HFFc6 (cell line): ENCODE measurements around the gene UBE2QL1. TPM values are rescaled to one million over a fixed set of nuclear protein-coding genes. Genes with fewer than 3 reads are reported as not detected.

Experiments
- DNase-seq: peaks from one replicate; pipeline ENCODE4 v3.0.0-alpha.2; 2018
- H3K27ac Mint-ChIP-seq: 2 replicates; pipeline ENCODE4 v1.8.0; 2020; ENCODE audit warnings: mild to moderate bottlenecking, mixed read lengths
- H3K27me3 Mint-ChIP-seq: 2 replicates; pipeline ENCODE4 v1.8.0; 2021; ENCODE audit warnings: mild to moderate bottlenecking, moderate library complexity, mixed read lengths; ENCODE audit not compliant: insufficient read depth
- H3K36me3 Mint-ChIP-seq: 2 replicates; pipeline ENCODE4 v1.8.0; 2021; ENCODE audit warnings: low read depth, mixed read lengths
- H3K4me1 Mint-ChIP-seq: 2 replicates; pipeline ENCODE4 v1.8.0; 2020; ENCODE audit warnings: low read depth, mixed read lengths
- H3K4me3 Mint-ChIP-seq: 2 replicates; pipeline ENCODE4 v1.8.0; 2020; ENCODE audit warnings: mild to moderate bottlenecking, moderate library complexity, mixed read lengths
- H3K9me3 Mint-ChIP-seq: 2 replicates; pipeline ENCODE4 v1.8.0; 2020; ENCODE audit warnings: mild to moderate bottlenecking, mixed read lengths
- total RNA-seq, 6 experiments: library from RNA; stranded (reverse); fragmentation: NEBNext Ultra II Directional; extraction: Animal tissue kit (Norgen Biotek cat#: 25700); gene quantifications; 2 replicates in 1 of 6; 3 replicates in 5 of 6; pipeline ENCODE4 v1.2.3, GENCODE V29; 2021
- TF ChIP-seq, protein P1 (sequence below): fragments of 200-600 bp; sonication (generic); IDR thresholded peaks from 2 replicates; pipeline ENCODE4 v1.5.0; 2021; ENCODE audit warnings: antibody characterized with exemption, mild to moderate bottlenecking

Gene UBE2QL1
- total RNA-seq, 6 experiments from 2014 or later: not detected

GRCh38 chr5:6430418-6431028, 18.1 kb upstream of the UBE2QL1 start:
- no peak overlapping the region for H3K4me3 Mint-ChIP-seq
- peaks cover 7% of the 10 kb centered on the region; the same call in 1 of the 2 replicates for H3K4me1 Mint-ChIP-seq
- no peaks in the 10 kb centered on the region for H3K9me3 Mint-ChIP-seq
- DNase-seq: no peak
- no peak overlapping the region for H3K27ac Mint-ChIP-seq
- TF ChIP-seq, protein P1, sequence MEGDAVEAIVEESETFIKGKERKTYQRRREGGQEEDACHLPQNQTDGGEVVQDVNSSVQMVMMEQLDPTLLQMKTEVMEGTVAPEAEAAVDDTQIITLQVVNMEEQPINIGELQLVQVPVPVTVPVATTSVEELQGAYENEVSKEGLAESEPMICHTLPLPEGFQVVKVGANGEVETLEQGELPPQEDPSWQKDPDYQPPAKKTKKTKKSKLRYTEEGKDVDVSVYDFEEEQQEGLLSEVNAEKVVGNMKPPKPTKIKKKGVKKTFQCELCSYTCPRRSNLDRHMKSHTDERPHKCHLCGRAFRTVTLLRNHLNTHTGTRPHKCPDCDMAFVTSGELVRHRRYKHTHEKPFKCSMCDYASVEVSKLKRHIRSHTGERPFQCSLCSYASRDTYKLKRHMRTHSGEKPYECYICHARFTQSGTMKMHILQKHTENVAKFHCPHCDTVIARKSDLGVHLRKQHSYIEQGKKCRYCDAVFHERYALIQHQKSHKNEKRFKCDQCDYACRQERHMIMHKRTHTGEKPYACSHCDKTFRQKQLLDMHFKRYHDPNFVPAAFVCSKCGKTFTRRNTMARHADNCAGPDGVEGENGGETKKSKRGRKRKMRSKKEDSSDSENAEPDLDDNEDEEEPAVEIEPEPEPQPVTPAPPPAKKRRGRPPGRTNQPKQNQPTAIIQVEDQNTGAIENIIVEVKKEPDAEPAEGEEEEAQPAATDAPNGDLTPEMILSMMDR: no peak
- H3K36me3 Mint-ChIP-seq: no peaks in the 10 kb centered on the region
- peaks cover 5% of the 10 kb centered on the region for H3K27me3 Mint-ChIP-seq

DNA sequence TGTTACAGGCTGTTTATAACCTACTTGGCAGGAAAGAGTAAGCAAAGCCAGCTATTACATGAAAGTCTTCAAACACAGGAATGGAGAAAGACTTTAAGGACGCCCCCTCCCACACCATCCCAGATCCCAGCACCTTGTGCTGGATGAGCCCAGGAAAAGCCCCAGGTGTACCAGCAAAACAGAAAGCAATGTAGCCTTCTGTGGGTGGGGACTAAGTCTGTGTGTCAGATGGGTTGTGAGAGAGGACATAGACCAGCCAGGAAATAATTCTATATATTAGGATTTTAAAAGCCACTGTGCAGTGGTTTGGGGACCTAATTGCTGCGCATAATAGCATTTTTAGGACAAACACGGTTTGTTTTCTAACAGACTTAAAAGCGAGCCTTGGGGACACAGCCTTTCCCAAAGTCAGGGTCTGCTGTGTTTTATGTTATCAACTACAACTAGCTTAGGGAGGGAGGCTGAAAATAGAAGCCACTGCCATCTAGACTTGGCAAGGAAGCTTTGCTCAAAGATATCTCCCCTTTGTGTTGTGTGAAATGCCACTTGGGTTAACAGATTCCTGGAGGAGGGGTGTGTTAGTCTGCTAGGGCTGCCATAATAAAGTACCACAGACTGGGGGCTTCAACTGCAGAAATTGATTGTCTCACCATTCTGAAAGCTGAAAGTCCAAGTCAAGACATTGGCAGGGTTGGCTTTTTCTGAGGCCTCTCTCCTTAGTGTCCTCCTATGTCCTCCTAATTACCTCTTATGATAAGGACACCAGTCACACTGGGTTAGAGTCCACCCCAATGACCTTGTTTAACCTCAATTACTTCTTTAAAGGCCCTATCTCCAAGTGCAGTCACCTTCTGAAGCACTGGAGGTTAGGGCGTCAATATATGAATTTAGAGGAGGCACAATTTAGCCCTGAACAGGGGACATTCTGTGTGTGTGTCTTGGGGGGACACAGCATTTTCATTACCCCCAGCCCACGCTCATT, 17.2 kb upstream of the UBE2QL1 start:
- H3K36me3 Mint-ChIP-seq: no peaks in the 10 kb centered on the region
- DNase-seq: no peak
- TF ChIP-seq, protein P1: no peak
- H3K4me1 Mint-ChIP-seq: peaks cover 7% of the 10 kb centered on the region; the same call in 1 of the 2 replicates
- no peak overlapping the region for H3K27ac Mint-ChIP-seq
- H3K4me3 Mint-ChIP-seq: no peak overlapping the region
- H3K27me3 Mint-ChIP-seq: peaks cover 5% of the 10 kb centered on the region
- H3K9me3 Mint-ChIP-seq: no peaks in the 10 kb centered on the region

- TF ChIP-seq, protein P1: no peak
- Mint-ChIP-seq H3K27ac (no peak overlapping the region), H3K4me3 (no peak overlapping the region), H3K4me1 (peaks cover 14% of the 10 kb centered on the region), H3K27me3 (peaks cover 5% of the 10 kb centered on the region), H3K9me3 (no peaks in the 10 kb centered on the region), H3K36me3 (no peaks in the 10 kb centered on the region)
- no peak for DNase-seq
Measured at GRCh38 chr5:6432206-6432605, 16.5 kb upstream of the UBE2QL1 start.

DNA sequence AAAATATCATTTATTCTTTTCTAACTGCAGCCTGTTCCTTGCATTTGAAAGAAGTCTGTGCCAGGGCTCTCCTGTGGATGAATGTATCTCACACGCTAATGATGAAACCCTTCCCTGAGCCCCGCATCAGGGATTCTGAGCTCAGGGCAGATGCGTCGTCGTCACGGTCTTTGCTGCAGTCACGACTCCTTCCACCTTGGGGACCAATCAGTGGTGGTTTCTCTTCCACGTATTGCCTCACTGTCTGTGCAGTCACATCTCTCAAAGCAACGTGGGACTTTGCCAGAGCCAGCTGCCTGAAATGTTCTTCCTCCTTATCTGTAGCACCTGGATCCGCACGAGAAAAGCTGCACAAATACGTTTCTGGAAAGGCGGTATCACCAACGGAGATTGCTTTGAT, 13.9 kb upstream of the UBE2QL1 start:
- peaks cover 13% of the 10 kb centered on the region for H3K4me1 Mint-ChIP-seq
- H3K36me3 Mint-ChIP-seq: no peaks in the 10 kb centered on the region
- peaks cover 5% of the 10 kb centered on the region for H3K27me3 Mint-ChIP-seq
- H3K9me3 Mint-ChIP-seq: no peaks in the 10 kb centered on the region
- H3K4me3 Mint-ChIP-seq: no peak overlapping the region
- H3K27ac Mint-ChIP-seq: no peak overlapping the region
- TF ChIP-seq, protein P1: no peak
- no peak for DNase-seq

DNA sequence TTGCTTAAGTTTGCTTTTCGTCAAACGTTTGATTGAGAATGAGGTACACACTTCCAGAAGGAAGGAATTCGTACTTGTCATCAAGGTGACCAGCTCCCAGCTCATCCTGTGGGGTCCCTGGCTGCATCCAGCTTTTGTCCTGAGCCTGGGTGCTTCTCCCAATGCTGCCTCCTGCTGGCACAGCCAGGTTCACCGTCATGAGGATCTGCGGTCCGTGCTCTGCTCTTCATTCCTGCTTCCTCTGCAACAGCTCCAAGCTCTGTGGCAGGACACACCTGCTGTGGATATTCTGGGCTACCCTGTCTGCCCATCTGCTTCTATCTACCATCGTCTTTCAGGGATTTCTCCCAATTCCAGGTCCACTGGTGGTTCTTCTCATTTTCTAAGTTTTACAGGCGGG, 13.3 kb upstream of the UBE2QL1 start:
- H3K36me3 Mint-ChIP-seq: no peaks in the 10 kb centered on the region
- H3K27me3 Mint-ChIP-seq: peaks cover 5% of the 10 kb centered on the region
- DNase-seq: no peak
- TF ChIP-seq, protein P1: peak; percentile 38
- H3K4me1 Mint-ChIP-seq: peaks cover 16% of the 10 kb centered on the region
- no peak overlapping the region for H3K27ac Mint-ChIP-seq
- H3K4me3 Mint-ChIP-seq: no peak overlapping the region
- H3K9me3 Mint-ChIP-seq: no peaks in the 10 kb centered on the region
